DND-41 (cell line): ENCODE data around the gene GON4L.

Source experiments
- EZH2 ChIP-seq: IDR thresholded peaks from 3 replicates; pipeline ENCODE4 v1.6.1; 2012; ENCODE audit warnings: borderline replicate concordance, low read depth, mild to moderate bottlenecking, moderate library complexity, low read length, inconsistent platforms; ENCODE audit not compliant: severe bottlenecking
- TF ChIP-seq, protein P1 (sequence below): IDR thresholded peaks from 2 replicates; pipeline ENCODE4 v1.5.1; 2012; ENCODE audit warnings: borderline replicate concordance, low read length, moderate library complexity, mild to moderate bottlenecking; ENCODE audit not compliant: poor library complexity, severe bottlenecking; ENCODE audit errors: extremely low read depth

- TF ChIP-seq, protein P1, sequence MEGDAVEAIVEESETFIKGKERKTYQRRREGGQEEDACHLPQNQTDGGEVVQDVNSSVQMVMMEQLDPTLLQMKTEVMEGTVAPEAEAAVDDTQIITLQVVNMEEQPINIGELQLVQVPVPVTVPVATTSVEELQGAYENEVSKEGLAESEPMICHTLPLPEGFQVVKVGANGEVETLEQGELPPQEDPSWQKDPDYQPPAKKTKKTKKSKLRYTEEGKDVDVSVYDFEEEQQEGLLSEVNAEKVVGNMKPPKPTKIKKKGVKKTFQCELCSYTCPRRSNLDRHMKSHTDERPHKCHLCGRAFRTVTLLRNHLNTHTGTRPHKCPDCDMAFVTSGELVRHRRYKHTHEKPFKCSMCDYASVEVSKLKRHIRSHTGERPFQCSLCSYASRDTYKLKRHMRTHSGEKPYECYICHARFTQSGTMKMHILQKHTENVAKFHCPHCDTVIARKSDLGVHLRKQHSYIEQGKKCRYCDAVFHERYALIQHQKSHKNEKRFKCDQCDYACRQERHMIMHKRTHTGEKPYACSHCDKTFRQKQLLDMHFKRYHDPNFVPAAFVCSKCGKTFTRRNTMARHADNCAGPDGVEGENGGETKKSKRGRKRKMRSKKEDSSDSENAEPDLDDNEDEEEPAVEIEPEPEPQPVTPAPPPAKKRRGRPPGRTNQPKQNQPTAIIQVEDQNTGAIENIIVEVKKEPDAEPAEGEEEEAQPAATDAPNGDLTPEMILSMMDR, result no peak
- TF ChIP-seq EZH2, result no peak
These were observed 25.2 kb upstream of the GON4L start for GRCh38 chr1:155882235-155882634.
